Esophagus (tissue), 2 donors: ENCODE measurements around the gene RNF144B. TPM values are rescaled to one million over a fixed set of nuclear protein-coding genes. Genes with fewer than 3 reads are reported as not detected.

ENCODE experiments used
- H3K27ac ChIP-seq, 2 donors: one replicate each; pipeline ENCODE4 v1.5.1; 2013; ENCODE audit warnings: low read depth in 2 of 2, mild to moderate bottlenecking in 2 of 2, inconsistent platforms in 1 of 2, low read length in 1 of 2, moderate library complexity in 1 of 2
- H3K27me3 ChIP-seq, 2 donors: one replicate each; pipeline ENCODE4 v1.6.1; 2013; ENCODE audit warnings: low read length in 2 of 2, control low read depth in 1 of 2, mild to moderate bottlenecking in 1 of 2; ENCODE audit not compliant: insufficient read depth in 2 of 2, control insufficient read depth in 1 of 2
- H3K36me3 ChIP-seq, 2 donors: one replicate each; pipeline ENCODE4 v1.6.1; 2013; ENCODE audit warnings: low read length in 1 of 2; ENCODE audit not compliant: control insufficient read depth in 2 of 2, insufficient read depth in 2 of 2
- H3K4me1 ChIP-seq, 2 donors: one replicate each; pipeline ENCODE4 v1.6.1; 2013; ENCODE audit warnings: low read length in 1 of 2; ENCODE audit not compliant: control insufficient read depth in 2 of 2, insufficient read depth in 2 of 2
- H3K4me3 ChIP-seq, 2 donors: one replicate each; pipeline ENCODE4 v1.5.1; 2013; ENCODE audit warnings: low read length in 2 of 2, mild to moderate bottlenecking in 2 of 2, low read depth in 1 of 2, moderate library complexity in 1 of 2
- H3K9me3 ChIP-seq, 2 donors: one replicate each; pipeline ENCODE4 v1.6.1; 2013; ENCODE audit warnings: mild to moderate bottlenecking in 2 of 2, low read depth in 1 of 2, low read length in 1 of 2, moderate library complexity in 1 of 2; ENCODE audit not compliant: control insufficient read depth in 2 of 2, insufficient read depth in 1 of 2
- WGBS, 2 donors: extraction: QIAGEN DNeasy Blood & Tissue Kit; methylation state at CpG; one replicate each; pipeline ENCODE4 v1.1.7; 2013; 5-methylcytosine and 5-hydroxymethylcytosine counted together
- polyA plus RNA-seq, 2 donors: library from polyadenylated mRNA; stranded (reverse); fragments of 200-250 nt; gene quantifications; one replicate each; pipeline ENCODE4 v1.2.3, GENCODE V29; 2013
- donor health status: healthy with polysubstance abuse.
- donor health status: Bipolar disorder and iron deficiency.

Gene RNF144B
- polyA plus RNA-seq, 2 donors: 5.4 to 6.5 TPM

DNA sequence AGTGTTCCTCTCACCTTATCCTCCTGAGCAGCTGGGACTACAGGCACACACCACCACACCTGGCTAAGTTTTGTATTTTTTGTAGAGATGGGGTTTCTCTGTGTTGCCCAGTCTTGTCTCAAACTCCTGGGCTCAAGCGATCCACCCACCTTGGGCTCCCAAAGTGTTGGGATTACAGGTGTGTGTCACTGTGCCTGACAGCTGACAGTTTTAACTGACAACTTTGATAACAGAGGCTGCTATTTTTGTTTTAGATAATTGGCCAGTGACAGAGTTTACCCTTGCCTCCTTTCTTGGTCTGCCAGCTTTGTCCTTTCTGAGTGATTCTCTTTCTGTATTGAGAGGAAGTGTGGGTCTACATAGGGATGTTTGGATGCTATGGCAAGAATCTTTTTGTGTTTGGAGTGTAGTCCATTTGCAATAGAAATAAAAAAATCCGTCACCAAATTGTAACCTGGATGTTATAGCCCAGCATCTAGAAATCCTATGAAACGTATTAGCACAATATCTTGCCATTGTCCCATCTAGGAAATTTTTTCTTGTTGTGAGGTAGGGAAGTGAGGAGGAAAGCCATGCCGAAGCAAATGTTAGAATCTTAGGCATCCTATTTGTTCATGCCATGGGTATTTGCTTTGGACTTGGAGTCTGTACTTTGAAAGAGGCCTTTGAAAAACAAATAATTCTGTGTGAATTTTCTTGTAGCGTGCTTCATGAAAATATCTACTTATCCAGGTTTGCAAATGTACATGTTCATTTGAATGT, 80.8 kb downstream of the RNF144B start:
- peaks cover 7 to 17% of the 10 kb centered on the region in 2 donors for H3K36me3 ChIP-seq
- H3K27ac ChIP-seq: no peak overlapping the region
- H3K9me3 ChIP-seq: no peaks in the 10 kb centered on the region
- H3K4me1 ChIP-seq: peaks cover 0 to 2% of the 10 kb centered on the region in 2 donors
- no peak overlapping the region for H3K4me3 ChIP-seq
- no peaks in the 10 kb centered on the region for H3K27me3 ChIP-seq
- 69 to 73% methylated on average over 5 of the region's 5 CpGs for WGBS, 2 donors

DNA sequence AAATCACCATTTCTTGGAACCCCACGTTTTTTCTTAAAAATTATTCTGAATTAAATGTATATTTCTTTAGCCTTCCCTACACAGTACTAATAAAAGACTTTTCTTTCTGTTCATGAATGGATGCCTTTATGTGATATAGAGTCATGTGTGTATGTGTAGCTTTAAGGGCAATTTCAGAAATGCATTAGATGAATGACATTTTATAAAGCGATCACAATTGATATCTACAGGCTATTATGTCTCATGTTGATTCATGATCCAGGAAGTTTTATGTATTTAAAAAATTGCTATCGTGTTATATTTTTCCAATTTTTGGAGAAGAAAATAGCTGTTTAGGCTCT, 81.3 kb downstream of the RNF144B start:
- H3K9me3 ChIP-seq: no peaks in the 10 kb centered on the region
- no peak overlapping the region for H3K27ac ChIP-seq
- peaks cover 0 to 2% of the 10 kb centered on the region in 2 donors for H3K4me1 ChIP-seq
- WGBS, 2 donors: 78 to 87% methylated on average over 3 of the region's 3 CpGs
- H3K27me3 ChIP-seq: no peaks in the 10 kb centered on the region
- H3K36me3 ChIP-seq: peaks cover 5 to 17% of the 10 kb centered on the region in 2 donors
- H3K4me3 ChIP-seq: no peak overlapping the region

GRCh38 chr6:18469536-18469935, 82.4 kb downstream of the RNF144B start:
- H3K4me1 ChIP-seq: peaks cover 0 to 2% of the 10 kb centered on the region in 2 donors
- 61 to 67% methylated on average over 3 of the region's 3 CpGs for WGBS, 2 donors
- no peaks in the 10 kb centered on the region for H3K27me3 ChIP-seq
- no peak overlapping the region for H3K27ac ChIP-seq
- no peak overlapping the region for H3K4me3 ChIP-seq
- no peaks in the 10 kb centered on the region for H3K9me3 ChIP-seq
- H3K36me3 ChIP-seq: peaks cover 5 to 16% of the 10 kb centered on the region in 2 donors

- Histone ChIP-seq H3K9me3 (no peaks in the 10 kb centered on the region), H3K27ac (no peak overlapping the region), H3K4me3 (no peak overlapping the region), H3K36me3 (peaks cover 0 to 6% of the 10 kb centered on the region in 2 donors), H3K27me3 (no peaks in the 10 kb centered on the region), H3K4me1 (peaks cover 0 to 2% of the 10 kb centered on the region in 2 donors)
- 82 to 84% methylated on average over 15 of the region's 15 CpGs for WGBS, 2 donors
These were observed 84.2 kb downstream of the RNF144B start for GRCh38 chr6:18471232-18471964.

DNA sequence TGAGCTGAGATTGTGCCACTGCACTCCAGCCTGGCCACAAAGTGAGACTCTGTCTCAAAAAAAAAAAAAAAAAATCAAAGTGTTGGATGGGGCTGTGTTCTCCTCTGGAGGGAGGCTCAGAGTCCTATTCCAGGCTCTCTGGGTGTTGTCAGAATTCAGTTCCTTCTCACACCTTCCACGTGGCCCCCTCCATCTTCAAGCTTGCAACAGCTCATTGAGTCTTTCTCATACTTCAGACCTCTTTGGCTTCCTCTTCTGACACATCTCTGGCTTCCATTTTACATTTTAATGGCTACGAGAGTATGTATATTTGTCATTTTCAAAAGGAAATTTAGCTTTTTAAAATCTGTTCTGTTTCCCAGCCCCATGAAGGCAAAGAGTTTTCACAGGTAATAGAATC, 85.8 kb downstream of the RNF144B start:
- 82 to 84% methylated on average over 2 of the region's 2 CpGs for WGBS, 2 donors
- H3K27ac ChIP-seq: no peak overlapping the region
- peaks cover 0 to 3% of the 10 kb centered on the region in 2 donors for H3K36me3 ChIP-seq
- H3K9me3 ChIP-seq: no peaks in the 10 kb centered on the region
- H3K4me3 ChIP-seq: no peak overlapping the region
- peaks cover 0 to 2% of the 10 kb centered on the region in 2 donors for H3K4me1 ChIP-seq
- no peaks in the 10 kb centered on the region for H3K27me3 ChIP-seq

DNA sequence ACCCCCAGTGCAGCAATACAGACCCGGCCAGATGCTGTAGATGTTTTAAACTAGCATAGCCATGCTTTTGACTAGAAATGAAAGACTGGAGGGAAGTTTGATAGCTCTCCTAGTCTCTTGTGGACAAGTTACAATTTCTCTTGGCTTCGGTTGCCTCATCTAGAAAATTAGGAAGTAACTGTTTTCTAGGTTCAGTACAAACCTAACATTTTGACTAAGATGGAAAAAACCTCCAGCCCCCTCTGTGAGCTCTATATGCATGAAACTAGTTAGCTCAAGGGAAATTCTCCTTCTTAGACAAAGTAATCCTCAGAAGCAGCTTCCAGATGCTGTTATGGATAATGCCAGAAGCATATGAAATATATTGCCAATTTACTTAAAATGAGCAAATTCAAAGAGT, 86.6 kb downstream of the RNF144B start:
- Histone ChIP-seq H3K36me3 (peaks cover 0 to 3% of the 10 kb centered on the region in 2 donors), H3K27ac (no peak overlapping the region), H3K4me3 (no peak overlapping the region), H3K27me3 (no peaks in the 10 kb centered on the region), H3K4me1 (peaks cover 0 to 2% of the 10 kb centered on the region in 2 donors), H3K9me3 (no peaks in the 10 kb centered on the region)
- 81 to 91% methylated on average over 2 of the region's 2 CpGs for WGBS, 2 donors

- Histone ChIP-seq H3K9me3 (no peaks in the 10 kb centered on the region), H3K36me3 (no peaks in the 10 kb centered on the region), H3K4me1 (no peaks in the 10 kb centered on the region), H3K27me3 (no peaks in the 10 kb centered on the region), H3K4me3 (no peak overlapping the region), H3K27ac (no peak overlapping the region)
- WGBS, 2 donors: 39 to 64% methylated on average over 2 of the region's 2 CpGs
These were observed 90.3 kb downstream of the RNF144B start for GRCh38 chr6:18477301-18477941.

DNA sequence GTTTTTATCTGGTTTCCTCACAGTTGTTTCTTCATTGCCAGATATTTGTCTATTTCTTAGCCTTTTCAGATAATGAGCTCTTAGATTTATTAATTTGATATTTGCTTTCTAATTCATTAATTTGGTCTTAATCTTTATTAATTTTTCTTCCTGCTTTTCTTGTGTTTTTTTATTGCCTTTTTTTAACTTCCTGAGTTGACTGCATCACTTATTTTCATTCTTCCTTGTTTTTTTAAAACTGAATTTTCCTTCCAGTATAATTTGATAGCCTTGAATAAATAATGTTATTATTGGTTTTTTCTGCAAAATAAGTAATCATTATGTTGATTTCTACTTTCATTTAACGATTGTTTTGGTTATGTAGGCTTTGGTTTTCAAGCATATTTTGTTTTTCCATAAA, 91.5 kb downstream of the RNF144B start:
- Histone ChIP-seq H3K4me1 (no peaks in the 10 kb centered on the region), H3K4me3 (no peak overlapping the region), H3K27ac (no peak overlapping the region), H3K36me3 (no peaks in the 10 kb centered on the region), H3K27me3 (no peaks in the 10 kb centered on the region), H3K9me3 (no peaks in the 10 kb centered on the region)
- 82 to 88% methylated on average over 1 of the region's 1 CpG for WGBS, 2 donors

GRCh38 chr6:18481870-18482269, 94.7 kb downstream of the RNF144B start:
- Histone ChIP-seq H3K36me3 (no peaks in the 10 kb centered on the region), H3K9me3 (no peaks in the 10 kb centered on the region), H3K4me1 (no peaks in the 10 kb centered on the region), H3K4me3 (no peak overlapping the region), H3K27ac (no peak overlapping the region), H3K27me3 (no peaks in the 10 kb centered on the region)
- WGBS, 2 donors: 89 to 94% methylated on average over 3 of the region's 3 CpGs
